ENCODE measurements around the gene TRERF1. TPM values are rescaled to one million over a fixed set of nuclear protein-coding genes. Genes with fewer than 3 reads are reported as not detected.

The TRERF1 gene
- total RNA-seq, 6 donors from 2014 or later, result 2.0 to 7.3 (median 5.4) TPM

GRCh38 chr6:42301986-42302385 lies 149.7 kb downstream of the TRERF1 start:
- Histone ChIP-seq H3K4me1 (peaks cover 0 to 7% (median 2%) of the 10 kb centered on the region in 4 donors), H3K36me3 (no peaks in the 10 kb centered on the region), H3K27me3 (no peaks in the 10 kb centered on the region), H3K9me3 (no peaks in the 10 kb centered on the region), H3K27ac (no peak overlapping the region), H3K4me3 (no peak overlapping the region)
- ATAC-seq (ENCODE audit: low FRiP score in 2 of 2) (no peak), DNase-seq (no peak)
- no peak for TF ChIP-seq CTCF (IDR thresholded peaks at IDR 0.05)
- WGBS, 2 donors, result 74 to 80% methylated on average over 1 of the region's 1 CpG

GRCh38 chr6:42300701-42301100 lies 151.0 kb downstream of the TRERF1 start:
- peaks cover 0 to 15% (median 3%) of the 10 kb centered on the region in 4 donors for H3K4me1 ChIP-seq
- no peaks in the 10 kb centered on the region for H3K9me3 ChIP-seq
- H3K27ac ChIP-seq, result no peak overlapping the region
- no peaks in the 10 kb centered on the region for H3K27me3 ChIP-seq
- no peaks in the 10 kb centered on the region for H3K36me3 ChIP-seq
- TF ChIP-seq POLR2A (IDR thresholded peaks at IDR 0.05), result no peak
- TF ChIP-seq EP300 (IDR thresholded peaks at IDR 0.05), result no peak
- TF ChIP-seq POLR2AphosphoS5 (IDR thresholded peaks at IDR 0.05), result no peak
- TF ChIP-seq CTCF (IDR thresholded peaks at IDR 0.05), result no peak
- no peak for ATAC-seq (ENCODE audit: low FRiP score in 2 of 2)
- WGBS, 2 donors, result 71 to 100% methylated on average over 1 of the region's 1 CpG
- no peak overlapping the region for H3K4me3 ChIP-seq
- no peak for DNase-seq

- 88 to 89% methylated on average over 1 of the region's 1 CpG for WGBS, 2 donors
- TF ChIP-seq EP300 (IDR thresholded peaks at IDR 0.05), result no peak
- TF ChIP-seq POLR2AphosphoS5 (IDR thresholded peaks at IDR 0.05), result no peak
- TF ChIP-seq POLR2A (IDR thresholded peaks at IDR 0.05), result no peak
- no peak overlapping the region for H3K27ac ChIP-seq
- no peaks in the 10 kb centered on the region for H3K9me3 ChIP-seq
- H3K27me3 ChIP-seq, result no peaks in the 10 kb centered on the region
- no peaks in the 10 kb centered on the region for H3K36me3 ChIP-seq
- no peak for ATAC-seq (ENCODE audit: low FRiP score in 2 of 2)
- peaks cover 0 to 15% (median 3%) of the 10 kb centered on the region in 4 donors for H3K4me1 ChIP-seq
- no peak for DNase-seq
- no peak overlapping the region for H3K4me3 ChIP-seq
These were observed 151.5 kb downstream of the TRERF1 start for GRCh38 chr6:42300185-42300584.

GRCh38 chr6:42297661-42298060 lies 154.1 kb downstream of the TRERF1 start:
- Histone ChIP-seq H3K4me3 (no peak overlapping the region), H3K36me3 (no peaks in the 10 kb centered on the region), H3K27ac (no peak overlapping the region), H3K4me1 (peaks cover 0 to 30% (median 16%) of the 10 kb centered on the region in 4 donors), H3K27me3 (no peaks in the 10 kb centered on the region), H3K9me3 (no peaks in the 10 kb centered on the region)
- TF ChIP-seq POLR2AphosphoS5 (IDR thresholded peaks at IDR 0.05) (no peak), CTCF (IDR thresholded peaks at IDR 0.05) (no peak), POLR2A (IDR thresholded peaks at IDR 0.05) (no peak), EP300 (IDR thresholded peaks at IDR 0.05) (no peak)
- ATAC-seq (ENCODE audit: low FRiP score in 2 of 2), result no peak
- DNase-seq, result no peak

- TF ChIP-seq EP300 (IDR thresholded peaks at IDR 0.05), result no peak
- TF ChIP-seq POLR2A (IDR thresholded peaks at IDR 0.05), result no peak
- TF ChIP-seq POLR2AphosphoS5 (IDR thresholded peaks at IDR 0.05), result no peak
- TF ChIP-seq CTCF (IDR thresholded peaks at IDR 0.05), result no peak
- peaks cover 0 to 33% (median 24%) of the 10 kb centered on the region in 4 donors for H3K4me1 ChIP-seq
- DNase-seq, result no peak
- H3K27ac ChIP-seq, result peak overlapping the region in 1 of 4 donors; percentile 4
- no peaks in the 10 kb centered on the region for H3K9me3 ChIP-seq
- H3K27me3 ChIP-seq, result no peaks in the 10 kb centered on the region
- H3K36me3 ChIP-seq, result no peaks in the 10 kb centered on the region
- WGBS, 2 donors, result 74 to 83% methylated on average over 3 of the region's 3 CpGs
- no peak for ATAC-seq (ENCODE audit: low FRiP score in 2 of 2)
- H3K4me3 ChIP-seq, result no peak overlapping the region
These were observed 155.1 kb downstream of the TRERF1 start for GRCh38 chr6:42296614-42297013.

Measured in upper lobe of left lung (tissue), 6 donors.